OCI-LY1 (cell line): ENCODE results near the gene HOOK2.

Experiments
- EZH2 ChIP-seq: fragments of 200-600 bp; sonication (generic), shearing (Covaris generic); IDR thresholded peaks from 2 replicates; pipeline ENCODE4 v1.8.0; 2017; ENCODE audit warnings: borderline replicate concordance, mixed run types, mild to moderate bottlenecking, antibody characterized with exemption, low read length, moderate library complexity, mixed read lengths
- TF ChIP-seq, protein P1 (sequence below): fragments of 200-600 bp; sonication (generic), shearing (Covaris generic); IDR thresholded peaks from 2 replicates; pipeline ENCODE4 v1.5.1; 2017; ENCODE audit warnings: mild to moderate bottlenecking, antibody characterized with exemption, low read length, moderate library complexity, mixed read lengths

DNA sequence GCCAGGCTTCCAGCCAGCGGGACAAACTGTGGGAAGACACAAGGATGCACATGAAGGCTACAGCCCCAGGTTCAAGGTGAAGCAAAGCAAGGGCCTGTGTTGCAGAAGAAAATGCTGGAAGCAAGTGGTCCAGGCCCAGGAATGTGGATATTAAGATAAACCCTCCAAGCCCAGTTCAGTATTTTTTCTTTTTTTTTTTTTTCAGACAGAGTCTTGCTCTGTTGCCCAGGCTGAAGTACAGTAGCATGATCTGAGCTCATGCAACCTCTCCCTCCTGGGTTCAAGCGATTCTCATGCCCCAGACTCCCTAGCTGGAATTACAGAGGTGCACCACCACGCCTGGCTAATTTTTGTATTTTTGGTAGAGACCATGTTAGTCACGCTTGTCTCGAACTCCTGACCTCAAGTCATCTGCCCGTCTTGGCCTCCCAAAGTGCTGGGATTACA lies 21.8 kb upstream of the HOOK2 start:
- TF ChIP-seq, protein P1, sequence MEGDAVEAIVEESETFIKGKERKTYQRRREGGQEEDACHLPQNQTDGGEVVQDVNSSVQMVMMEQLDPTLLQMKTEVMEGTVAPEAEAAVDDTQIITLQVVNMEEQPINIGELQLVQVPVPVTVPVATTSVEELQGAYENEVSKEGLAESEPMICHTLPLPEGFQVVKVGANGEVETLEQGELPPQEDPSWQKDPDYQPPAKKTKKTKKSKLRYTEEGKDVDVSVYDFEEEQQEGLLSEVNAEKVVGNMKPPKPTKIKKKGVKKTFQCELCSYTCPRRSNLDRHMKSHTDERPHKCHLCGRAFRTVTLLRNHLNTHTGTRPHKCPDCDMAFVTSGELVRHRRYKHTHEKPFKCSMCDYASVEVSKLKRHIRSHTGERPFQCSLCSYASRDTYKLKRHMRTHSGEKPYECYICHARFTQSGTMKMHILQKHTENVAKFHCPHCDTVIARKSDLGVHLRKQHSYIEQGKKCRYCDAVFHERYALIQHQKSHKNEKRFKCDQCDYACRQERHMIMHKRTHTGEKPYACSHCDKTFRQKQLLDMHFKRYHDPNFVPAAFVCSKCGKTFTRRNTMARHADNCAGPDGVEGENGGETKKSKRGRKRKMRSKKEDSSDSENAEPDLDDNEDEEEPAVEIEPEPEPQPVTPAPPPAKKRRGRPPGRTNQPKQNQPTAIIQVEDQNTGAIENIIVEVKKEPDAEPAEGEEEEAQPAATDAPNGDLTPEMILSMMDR = no peak
- TF ChIP-seq EZH2 = no peak
